ENCODE results near the gene SMARCA2. TPM values are rescaled to one million over a fixed set of nuclear protein-coding genes. Genes with fewer than 3 reads are reported as not detected.

The SMARCA2 gene
- total and polyA plus RNA-seq, 4 donors, result 18.8 to 67.0 (median 41.1) TPM

DNA sequence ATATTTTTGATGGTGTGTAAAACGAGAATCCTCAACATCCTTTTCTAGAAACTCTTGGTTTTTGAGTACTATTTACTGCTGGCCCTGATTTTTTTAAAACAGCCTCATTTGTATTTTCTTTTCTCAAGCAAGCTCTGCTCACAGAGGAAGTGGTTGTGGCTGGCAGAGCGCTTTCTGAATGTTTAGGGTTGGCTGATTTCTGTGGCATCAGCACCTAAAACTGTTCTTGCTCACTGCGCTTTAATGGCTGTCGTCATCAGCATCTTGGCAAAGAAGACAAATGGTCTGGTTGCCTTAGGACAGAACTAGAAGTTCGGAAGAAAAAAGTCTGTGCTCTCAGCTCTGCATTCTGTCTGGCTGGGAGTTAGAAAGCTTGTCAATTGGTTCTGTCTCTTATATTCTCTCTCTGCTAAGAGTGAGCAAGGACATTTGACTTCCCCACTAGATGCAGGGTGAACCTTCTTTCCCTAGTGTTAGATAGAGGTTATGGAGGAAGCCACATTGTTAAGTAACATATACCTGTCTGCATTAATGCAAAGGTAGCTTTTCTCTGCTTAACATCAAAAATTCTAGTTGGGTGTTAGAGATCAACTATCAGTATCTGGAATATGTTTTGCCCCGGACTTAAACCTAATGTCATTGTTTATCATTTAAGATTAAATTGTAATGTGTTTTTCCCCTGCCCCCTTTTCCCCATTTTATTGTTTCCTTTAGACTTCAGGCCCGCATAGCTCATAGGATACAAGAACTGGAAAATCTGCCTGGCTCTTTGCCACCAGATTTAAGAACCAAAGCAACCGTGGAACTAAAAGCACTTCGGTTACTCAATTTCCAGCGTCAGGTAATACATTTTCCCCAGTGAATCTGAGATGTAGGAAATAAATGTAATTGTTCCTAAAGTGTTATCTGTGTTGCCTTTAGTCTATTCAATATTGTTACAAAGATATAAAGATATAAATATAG lies 39.0 kb downstream of the SMARCA2 start:
- WGBS, result 82% methylated on average over 10 of the region's 10 CpGs
- Histone ChIP-seq H3K36me3 (ENCODE audit: control insufficient read depth in 4 of 4, insufficient read depth in 3 of 4, low read depth in 1 of 4, low read length in 3 of 4) (peaks cover 0 to 40% (median 32%) of the 10 kb centered on the region in 4 donors), H3K4me3 (ENCODE audit: low read depth in 1 of 3, low read length in 3 of 3) (no peak overlapping the region), H3K27me3 (ENCODE audit: control insufficient read depth in 4 of 4, insufficient read depth in 4 of 4, low read length in 3 of 4) (no peaks in the 10 kb centered on the region), H3K4me1 (ENCODE audit: control insufficient read depth in 4 of 4, insufficient read depth in 4 of 4, low read length in 3 of 4) (no peaks in the 10 kb centered on the region), H3K9ac (ENCODE audit: low read depth in 1 of 2, low read length in 2 of 2) (no peak overlapping the region), H3K9me3 (ENCODE audit: control insufficient read depth in 4 of 4, low read length in 3 of 4) (no peaks in the 10 kb centered on the region), H3K27ac (ENCODE audit: low read depth in 1 of 2, low read length in 2 of 2) (no peak overlapping the region)
- TF ChIP-seq, protein P1, sequence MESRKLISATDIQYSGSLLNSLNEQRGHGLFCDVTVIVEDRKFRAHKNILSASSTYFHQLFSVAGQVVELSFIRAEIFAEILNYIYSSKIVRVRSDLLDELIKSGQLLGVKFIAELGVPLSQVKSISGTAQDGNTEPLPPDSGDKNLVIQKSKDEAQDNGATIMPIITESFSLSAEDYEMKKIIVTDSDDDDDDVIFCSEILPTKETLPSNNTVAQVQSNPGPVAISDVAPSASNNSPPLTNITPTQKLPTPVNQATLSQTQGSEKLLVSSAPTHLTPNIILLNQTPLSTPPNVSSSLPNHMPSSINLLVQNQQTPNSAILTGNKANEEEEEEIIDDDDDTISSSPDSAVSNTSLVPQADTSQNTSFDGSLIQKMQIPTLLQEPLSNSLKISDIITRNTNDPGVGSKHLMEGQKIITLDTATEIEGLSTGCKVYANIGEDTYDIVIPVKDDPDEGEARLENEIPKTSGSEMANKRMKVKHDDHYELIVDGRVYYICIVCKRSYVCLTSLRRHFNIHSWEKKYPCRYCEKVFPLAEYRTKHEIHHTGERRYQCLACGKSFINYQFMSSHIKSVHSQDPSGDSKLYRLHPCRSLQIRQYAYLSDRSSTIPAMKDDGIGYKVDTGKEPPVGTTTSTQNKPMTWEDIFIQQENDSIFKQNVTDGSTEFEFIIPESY (IDR thresholded peaks at IDR 0.05), result no peak
- no peak for TF ChIP-seq RAD21 (IDR thresholded peaks at IDR 0.05)
- peak; percentile 24 for TF ChIP-seq YY1 (IDR thresholded peaks at IDR 0.05)
- no peak for TF ChIP-seq REST (IDR thresholded peaks at IDR 0.05)
- no peak for TF ChIP-seq SP1 (IDR thresholded peaks at IDR 0.05)
- no peak for TF ChIP-seq RXRA (IDR thresholded peaks at IDR 0.05)
- DNase-seq (ENCODE audit: low spot score), result no peak

- no peak for DNase-seq (ENCODE audit: low spot score)
- Histone ChIP-seq H3K27me3 (ENCODE audit: control insufficient read depth in 4 of 4, insufficient read depth in 4 of 4, low read length in 3 of 4) (no peaks in the 10 kb centered on the region), H3K4me1 (ENCODE audit: control insufficient read depth in 4 of 4, insufficient read depth in 4 of 4, low read length in 3 of 4) (no peaks in the 10 kb centered on the region), H3K36me3 (ENCODE audit: control insufficient read depth in 4 of 4, insufficient read depth in 3 of 4, low read depth in 1 of 4, low read length in 3 of 4) (peaks cover 0 to 41% (median 35%) of the 10 kb centered on the region in 4 donors), H3K9ac (ENCODE audit: low read depth in 1 of 2, low read length in 2 of 2) (no peak overlapping the region), H3K9me3 (ENCODE audit: control insufficient read depth in 4 of 4, low read length in 3 of 4) (no peaks in the 10 kb centered on the region), H3K4me3 (ENCODE audit: low read depth in 1 of 3, low read length in 3 of 3) (no peak overlapping the region), H3K27ac (ENCODE audit: low read depth in 1 of 2, low read length in 2 of 2) (no peak overlapping the region)
- 94% methylated on average over 6 of the region's 6 CpGs for WGBS
- TF ChIP-seq CTCF (IDR thresholded peaks at IDR 0.05; ENCODE audit: low read depth, low read length, missing input control) (no peak), SP1 (IDR thresholded peaks at IDR 0.05) (no peak), YY1 (IDR thresholded peaks at IDR 0.05) (no peak), RAD21 (IDR thresholded peaks at IDR 0.05) (no peak), JUND (IDR thresholded peaks at IDR 0.05) (no peak), FOXA1 (IDR thresholded peaks at IDR 0.05) (no peak), EGR1 (IDR thresholded peaks at IDR 0.05; ENCODE audit: low read depth in 2 of 2) (no peak)
- TF ChIP-seq, protein P1 (IDR thresholded peaks at IDR 0.05), result no peak
Measured at GRCh38 chr9:2055203-2055658, 40.1 kb downstream of the SMARCA2 start.

Data from liver (tissue), 9 donors.